ENCODE data around the gene PTPRZ1.

PTPRZ1 gene

DNA sequence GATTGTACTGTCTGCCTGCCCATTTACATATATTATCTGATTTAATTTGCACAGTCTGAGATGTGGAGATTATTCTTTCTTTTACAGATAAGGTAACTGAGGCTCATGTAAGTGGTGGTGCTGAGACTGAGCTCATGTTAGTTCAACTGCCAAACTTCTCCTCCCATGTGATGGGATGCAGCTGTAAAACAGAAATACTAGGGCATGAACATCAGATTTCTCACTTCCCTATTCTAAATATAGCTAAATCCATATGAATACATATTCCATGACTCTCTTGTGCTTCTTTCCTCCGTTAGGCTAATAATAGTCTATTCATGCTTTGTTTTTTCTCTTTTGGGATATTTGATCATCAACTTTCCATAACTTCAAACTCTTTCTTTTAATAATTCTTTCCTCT is 84.7 kb downstream of the PTPRZ1 start:
- TF ChIP-seq, protein P1, sequence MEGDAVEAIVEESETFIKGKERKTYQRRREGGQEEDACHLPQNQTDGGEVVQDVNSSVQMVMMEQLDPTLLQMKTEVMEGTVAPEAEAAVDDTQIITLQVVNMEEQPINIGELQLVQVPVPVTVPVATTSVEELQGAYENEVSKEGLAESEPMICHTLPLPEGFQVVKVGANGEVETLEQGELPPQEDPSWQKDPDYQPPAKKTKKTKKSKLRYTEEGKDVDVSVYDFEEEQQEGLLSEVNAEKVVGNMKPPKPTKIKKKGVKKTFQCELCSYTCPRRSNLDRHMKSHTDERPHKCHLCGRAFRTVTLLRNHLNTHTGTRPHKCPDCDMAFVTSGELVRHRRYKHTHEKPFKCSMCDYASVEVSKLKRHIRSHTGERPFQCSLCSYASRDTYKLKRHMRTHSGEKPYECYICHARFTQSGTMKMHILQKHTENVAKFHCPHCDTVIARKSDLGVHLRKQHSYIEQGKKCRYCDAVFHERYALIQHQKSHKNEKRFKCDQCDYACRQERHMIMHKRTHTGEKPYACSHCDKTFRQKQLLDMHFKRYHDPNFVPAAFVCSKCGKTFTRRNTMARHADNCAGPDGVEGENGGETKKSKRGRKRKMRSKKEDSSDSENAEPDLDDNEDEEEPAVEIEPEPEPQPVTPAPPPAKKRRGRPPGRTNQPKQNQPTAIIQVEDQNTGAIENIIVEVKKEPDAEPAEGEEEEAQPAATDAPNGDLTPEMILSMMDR (IDR thresholded peaks at IDR 0.05; ENCODE audit: control insufficient read depth, insufficient read depth, low read depth, low read length, missing control alignments): no peak
- no peak for DNase-seq (ENCODE audit: low read depth)
- H3K4me3 ChIP-seq (ENCODE audit: control insufficient read depth, low read depth, low read length): no peak overlapping the region

- H3K4me3 ChIP-seq (ENCODE audit: control insufficient read depth, low read depth, low read length): no peak overlapping the region
- no peak for DNase-seq (ENCODE audit: low read depth)
- TF ChIP-seq, protein P1 (IDR thresholded peaks at IDR 0.05; ENCODE audit: control insufficient read depth, insufficient read depth, low read depth, low read length, missing control alignments): no peak
Observed at GRCh38 chr7:121960678-121961077, 87.7 kb downstream of the PTPRZ1 start.

- DNase-seq (ENCODE audit: low read depth): peak; percentile 42
- TF ChIP-seq, protein P1 (IDR thresholded peaks at IDR 0.05; ENCODE audit: control insufficient read depth, insufficient read depth, low read depth, low read length, missing control alignments): no peak
- H3K4me3 ChIP-seq (ENCODE audit: control insufficient read depth, low read depth, low read length): no peak overlapping the region
Observed at GRCh38 chr7:121961089-121961867, 88.3 kb downstream of the PTPRZ1 start.

- DNase-seq (ENCODE audit: low read depth): no peak
- no peak overlapping the region for H3K4me3 ChIP-seq (ENCODE audit: control insufficient read depth, low read depth, low read length)
- TF ChIP-seq, protein P1 (IDR thresholded peaks at IDR 0.05; ENCODE audit: control insufficient read depth, insufficient read depth, low read depth, low read length, missing control alignments): no peak
Observed at GRCh38 chr7:121966276-121966934, 93.4 kb downstream of the PTPRZ1 start.

DNA sequence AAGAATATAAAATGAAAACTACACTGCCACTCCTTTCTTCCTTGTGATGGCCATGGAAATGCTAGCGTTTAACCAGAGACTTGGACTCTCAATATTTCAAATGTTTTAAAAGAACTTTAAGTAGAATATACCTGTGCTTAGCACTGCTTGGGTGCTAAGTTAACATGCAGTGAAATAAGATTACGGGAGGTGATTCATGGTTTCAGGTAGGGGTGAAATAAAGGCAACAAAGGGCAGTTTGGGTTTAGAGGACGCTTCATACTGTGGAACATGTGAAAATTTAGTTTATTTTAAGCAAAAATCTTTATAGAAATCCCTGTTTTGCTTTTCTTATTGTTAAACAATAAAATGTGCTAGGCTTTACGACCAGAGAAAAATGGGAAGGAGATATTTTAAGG is 94.0 kb downstream of the PTPRZ1 start:
- TF ChIP-seq, protein P1 (IDR thresholded peaks at IDR 0.05; ENCODE audit: control insufficient read depth, insufficient read depth, low read depth, low read length, missing control alignments): no peak
- no peak for DNase-seq (ENCODE audit: low read depth)
- no peak overlapping the region for H3K4me3 ChIP-seq (ENCODE audit: control insufficient read depth, low read depth, low read length)

DNA sequence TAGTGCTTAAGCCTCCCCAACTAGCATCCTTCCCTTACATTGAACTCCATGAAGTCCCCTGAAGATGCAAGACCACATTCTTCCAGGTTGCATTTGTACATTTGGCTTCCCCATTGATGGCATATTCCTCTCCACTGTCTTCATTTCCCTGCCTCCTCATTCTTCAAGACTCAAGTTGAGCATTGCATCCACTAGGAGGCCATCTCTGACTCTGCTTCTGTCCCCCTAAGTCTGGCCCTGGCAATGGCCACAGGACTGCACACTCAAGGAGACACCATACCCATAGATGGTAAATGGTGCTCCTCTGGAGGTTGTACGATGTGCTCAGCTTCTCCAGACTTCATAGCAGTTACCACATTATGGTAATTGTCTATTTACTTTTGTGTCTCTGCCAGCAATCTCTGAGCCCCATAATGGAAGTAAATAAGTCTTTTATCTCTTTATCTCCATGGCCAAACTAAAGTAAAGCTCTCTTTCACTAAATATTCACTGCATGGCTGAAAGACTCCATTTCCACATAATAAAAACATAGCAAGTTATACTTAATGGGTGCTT is 112.6 kb downstream of the PTPRZ1 start:
- TF ChIP-seq, protein P1 (IDR thresholded peaks at IDR 0.05; ENCODE audit: control insufficient read depth, insufficient read depth, low read depth, low read length, missing control alignments): no peak
- no peak overlapping the region for H3K4me3 ChIP-seq (ENCODE audit: control insufficient read depth, low read depth, low read length)
- DNase-seq (ENCODE audit: low read depth): no peak

Data from AG09309 (cell line).